Chondrocyte (in vitro differentiated cells): ENCODE data around the gene NR4A3. TPM values are rescaled to one million over a fixed set of nuclear protein-coding genes. Genes with fewer than 3 reads are reported as not detected.

Experiments used
- DNase-seq: peaks from one replicate; pipeline ENCODE4 v3.0.0; 2021; ENCODE audit warnings: mixed read lengths, low spot score
- H3K27ac Mint-ChIP-seq: one replicate; pipeline ENCODE4 v1.8.0; 2021; ENCODE audit warnings: mild to moderate bottlenecking, moderate library complexity, mixed read lengths; ENCODE audit not compliant: unreplicated experiment
- H3K27me3 Mint-ChIP-seq: 2 replicates; pipeline ENCODE4 v1.8.0; 2021; ENCODE audit warnings: low read depth, mixed read lengths
- H3K36me3 Mint-ChIP-seq: 2 replicates; pipeline ENCODE4 v1.8.0; 2021; ENCODE audit warnings: low read depth, mixed read lengths
- H3K4me1 Mint-ChIP-seq: 2 replicates; pipeline ENCODE4 v1.8.0; 2021; ENCODE audit warnings: low read depth, mild to moderate bottlenecking, mixed read lengths
- H3K4me3 Mint-ChIP-seq: one replicate; pipeline ENCODE4 v1.8.0; 2021; ENCODE audit warnings: mild to moderate bottlenecking, moderate library complexity, mixed read lengths; ENCODE audit not compliant: unreplicated experiment
- H3K9me3 Mint-ChIP-seq: 2 replicates; pipeline ENCODE4 v1.8.0; 2021; ENCODE audit warnings: low read depth, mixed read lengths
- CTCF ChIP-seq: fragments of 200-600 bp; sonication (generic); IDR thresholded peaks from 2 replicates; pipeline ENCODE4 v1.5.0; 2021; ENCODE audit warnings: antibody characterized with exemption, mild to moderate bottlenecking, moderate library complexity
- total RNA-seq: library from RNA; stranded (reverse); gene quantifications from 3 replicates; pipeline ENCODE4 v1.2.1, GENCODE V29; 2021

Gene NR4A3
- total RNA-seq, 1 donor from 2014 or later: 1.2 TPM

- H3K9me3 Mint-ChIP-seq: no peaks in the 10 kb centered on the region
- no peaks in the 10 kb centered on the region for H3K36me3 Mint-ChIP-seq
- no peaks in the 10 kb centered on the region for H3K4me1 Mint-ChIP-seq
- H3K27me3 Mint-ChIP-seq: no peaks in the 10 kb centered on the region
- no peak for TF ChIP-seq CTCF
- DNase-seq: no peak
- no peak overlapping the region for H3K4me3 Mint-ChIP-seq
- no peak overlapping the region for H3K27ac Mint-ChIP-seq
These were observed 54.5 kb downstream of the NR4A3 start for GRCh38 chr9:99876190-99876589.

GRCh38 chr9:99878651-99879050 is 57.0 kb downstream of the NR4A3 start:
- TF ChIP-seq CTCF: no peak
- Mint-ChIP-seq H3K36me3 (no peaks in the 10 kb centered on the region), H3K4me1 (no peaks in the 10 kb centered on the region), H3K27ac (no peak overlapping the region), H3K4me3 (no peak overlapping the region), H3K9me3 (no peaks in the 10 kb centered on the region), H3K27me3 (no peaks in the 10 kb centered on the region)
- DNase-seq: no peak

GRCh38 chr9:99881769-99882168 is 60.1 kb downstream of the NR4A3 start:
- Mint-ChIP-seq H3K4me1 (no peaks in the 10 kb centered on the region), H3K4me3 (no peak overlapping the region), H3K27me3 (no peaks in the 10 kb centered on the region)

GRCh38 chr9:99885747-99886146 is 64.1 kb downstream of the NR4A3 start:
- no peaks in the 10 kb centered on the region for H3K36me3 Mint-ChIP-seq
- no peak overlapping the region for H3K27ac Mint-ChIP-seq
- DNase-seq: no peak
- H3K9me3 Mint-ChIP-seq: no peaks in the 10 kb centered on the region
- no peaks in the 10 kb centered on the region for H3K27me3 Mint-ChIP-seq
- H3K4me3 Mint-ChIP-seq: no peak overlapping the region
- H3K4me1 Mint-ChIP-seq: peaks cover 7% of the 10 kb centered on the region
- TF ChIP-seq CTCF: no peak

More at GRCh38 chr9:99881769-99882168, 60.1 kb downstream of the NR4A3 start:
- Mint-ChIP-seq H3K36me3 (no peaks in the 10 kb centered on the region), H3K27ac (no peak overlapping the region), H3K9me3 (no peaks in the 10 kb centered on the region)
- no peak for TF ChIP-seq CTCF
- DNase-seq: no peak

GRCh38 chr9:99889120-99889519 is 67.4 kb downstream of the NR4A3 start:
- no peaks in the 10 kb centered on the region for H3K9me3 Mint-ChIP-seq
- peaks cover 6% of the 10 kb centered on the region for H3K27me3 Mint-ChIP-seq
- H3K36me3 Mint-ChIP-seq: no peaks in the 10 kb centered on the region
- no peak for TF ChIP-seq CTCF
- no peak for DNase-seq
- no peak overlapping the region for H3K27ac Mint-ChIP-seq
- H3K4me1 Mint-ChIP-seq: peaks cover 7% of the 10 kb centered on the region
- H3K4me3 Mint-ChIP-seq: no peak overlapping the region
